ENCODE data around the gene KRT7.

The KRT7 gene

GRCh38 chr12:52268212-52268611, 35.2 kb downstream of the KRT7 start:
- Histone ChIP-seq H2AFZ (ENCODE audit: low read depth, low read length) (no peak overlapping the region), H3K4me3 (ENCODE audit: insufficient read depth in 1 of 2, low read depth in 1 of 2, low read length in 2 of 2) (no peak overlapping the region), H3K18ac (ENCODE audit: low read depth in 1 of 2, low read length in 2 of 2) (no peak overlapping the region), H3K27me3 (ENCODE audit: control insufficient read depth in 1 of 2, insufficient read depth in 1 of 2, low read length in 2 of 2) (peaks cover 7 to 29% of the 10 kb centered on the region in 2 experiments), H3K4ac (ENCODE audit: low read depth in 1 of 2, low read length in 2 of 2) (no peak overlapping the region), H3K9me3 (ENCODE audit: control insufficient read depth, low read length) (no peaks in the 10 kb centered on the region), H2BK15ac (ENCODE audit: low read depth, poor library complexity, severe bottlenecking) (no peak overlapping the region), H3K36me3 (ENCODE audit: control insufficient read depth in 1 of 2, insufficient read depth in 2 of 2, low read depth in 1 of 2, low read length in 2 of 2) (peaks cover 0 to 4% of the 10 kb centered on the region in 2 experiments), H2BK120ac (ENCODE audit: low read depth, low read length) (no peak overlapping the region), H4K91ac (ENCODE audit: low read length) (no peak overlapping the region), H3K79me1 (replicated peaks; ENCODE audit: low read length, poor library complexity, severe bottlenecking) (no peaks in the 10 kb centered on the region), H3K27ac (ENCODE audit: low read length, poor library complexity, severe bottlenecking) (no peak overlapping the region), H3K23ac (ENCODE audit: low read length in 2 of 2) (no peak overlapping the region), H3K4me2 (ENCODE audit: low read length, poor library complexity, severe bottlenecking) (no peak overlapping the region), H3K4me1 (ENCODE audit: control insufficient read depth, insufficient read depth, low read depth, low read length) (no peaks in the 10 kb centered on the region), H3K9ac (ENCODE audit: low read length) (no peak overlapping the region), H3K14ac (ENCODE audit: low read length in 2 of 2) (no peak overlapping the region), H2AK5ac (ENCODE audit: low read length, severe bottlenecking) (no peak overlapping the region), H2BK12ac (ENCODE audit: low read length in 2 of 2) (no peak overlapping the region), H2BK5ac (ENCODE audit: low read depth, low read length, poor library complexity, severe bottlenecking) (no peak overlapping the region), H4K8ac (ENCODE audit: low read length) (no peak overlapping the region)
- WGBS: 28% methylated on average over 1 of the region's 2 CpGs
- DNase-seq: no peak

DNA sequence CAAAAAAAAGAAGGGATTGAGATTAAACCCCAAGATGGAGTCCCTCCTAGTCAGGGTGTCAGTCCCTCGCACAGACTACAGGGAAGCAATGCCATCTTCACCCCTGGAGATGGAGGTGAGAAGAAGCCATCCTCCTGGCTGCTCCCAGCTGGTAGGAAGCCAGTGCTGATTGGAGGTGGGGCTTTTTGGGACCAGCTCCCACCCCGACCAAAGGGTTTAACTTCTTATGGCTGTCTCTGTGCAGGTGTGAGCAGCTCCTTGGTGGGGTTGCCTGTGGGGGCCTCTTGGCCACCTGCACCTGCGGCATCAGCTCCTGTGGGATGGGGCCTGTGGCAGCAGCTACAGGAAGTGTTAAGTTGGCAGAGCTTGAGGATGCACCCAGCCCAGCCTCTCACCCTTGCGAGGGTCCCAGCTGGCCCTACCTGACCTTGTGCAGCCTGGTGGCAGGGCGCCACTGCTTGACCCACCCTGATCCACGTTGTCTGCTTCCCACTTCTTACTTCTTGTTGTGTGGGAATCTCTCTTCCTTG, 37.6 kb downstream of the KRT7 start:
- H3K4ac ChIP-seq (ENCODE audit: low read depth in 1 of 2, low read length in 2 of 2): no peak overlapping the region
- no peak overlapping the region for H2AK5ac ChIP-seq (ENCODE audit: low read length, severe bottlenecking)
- no peak overlapping the region for H3K9ac ChIP-seq (ENCODE audit: low read length)
- H3K79me1 ChIP-seq (replicated peaks; ENCODE audit: low read length, poor library complexity, severe bottlenecking): no peaks in the 10 kb centered on the region
- no peaks in the 10 kb centered on the region for H3K4me1 ChIP-seq (ENCODE audit: control insufficient read depth, insufficient read depth, low read depth, low read length)
- DNase-seq: no peak
- no peak overlapping the region for H3K18ac ChIP-seq (ENCODE audit: low read depth in 1 of 2, low read length in 2 of 2)
- H4K8ac ChIP-seq (ENCODE audit: low read length): no peak overlapping the region
- H2BK120ac ChIP-seq (ENCODE audit: low read depth, low read length): no peak overlapping the region
- H3K23ac ChIP-seq (ENCODE audit: low read length in 2 of 2): no peak overlapping the region
- peak overlapping the region in 1 of 2 experiments; percentile 44 for H3K14ac ChIP-seq (ENCODE audit: low read length in 2 of 2)
- peaks cover 7 to 27% of the 10 kb centered on the region in 2 experiments for H3K27me3 ChIP-seq (ENCODE audit: control insufficient read depth in 1 of 2, insufficient read depth in 1 of 2, low read length in 2 of 2)
- no peak overlapping the region for H2BK15ac ChIP-seq (ENCODE audit: low read depth, poor library complexity, severe bottlenecking)
- no peak overlapping the region for H4K91ac ChIP-seq (ENCODE audit: low read length)
- H3K4me3 ChIP-seq (ENCODE audit: insufficient read depth in 1 of 2, low read depth in 1 of 2, low read length in 2 of 2): no peak overlapping the region
- H3K27ac ChIP-seq (ENCODE audit: low read length, poor library complexity, severe bottlenecking): no peak overlapping the region
- no peak overlapping the region for H2AFZ ChIP-seq (ENCODE audit: low read depth, low read length)
- H3K4me2 ChIP-seq (ENCODE audit: low read length, poor library complexity, severe bottlenecking): no peak overlapping the region
- no peaks in the 10 kb centered on the region for H3K9me3 ChIP-seq (ENCODE audit: control insufficient read depth, low read length)
- peaks cover 0 to 4% of the 10 kb centered on the region in 2 experiments for H3K36me3 ChIP-seq (ENCODE audit: control insufficient read depth in 1 of 2, insufficient read depth in 2 of 2, low read depth in 1 of 2, low read length in 2 of 2)
- 76% methylated on average over 6 of the region's 6 CpGs for WGBS
- no peak overlapping the region for H2BK12ac ChIP-seq (ENCODE audit: low read length in 2 of 2)
- no peak overlapping the region for H2BK5ac ChIP-seq (ENCODE audit: low read depth, low read length, poor library complexity, severe bottlenecking)

GRCh38 chr12:52271158-52271557, 38.1 kb downstream of the KRT7 start:
- H4K91ac ChIP-seq (ENCODE audit: low read length): no peak overlapping the region
- H2AK5ac ChIP-seq (ENCODE audit: low read length, severe bottlenecking): no peak overlapping the region
- no peak overlapping the region for H4K8ac ChIP-seq (ENCODE audit: low read length)
- no peak overlapping the region for H3K4me2 ChIP-seq (ENCODE audit: low read length, poor library complexity, severe bottlenecking)
- peaks cover 7 to 31% of the 10 kb centered on the region in 2 experiments for H3K27me3 ChIP-seq (ENCODE audit: control insufficient read depth in 1 of 2, insufficient read depth in 1 of 2, low read length in 2 of 2)
- H2AFZ ChIP-seq (ENCODE audit: low read depth, low read length): no peak overlapping the region
- H2BK15ac ChIP-seq (ENCODE audit: low read depth, poor library complexity, severe bottlenecking): no peak overlapping the region
- no peak overlapping the region for H3K4me3 ChIP-seq (ENCODE audit: insufficient read depth in 1 of 2, low read depth in 1 of 2, low read length in 2 of 2)
- DNase-seq: peak; percentile 22
- 29% methylated on average over 1 of the region's 1 CpG for WGBS
- H2BK12ac ChIP-seq (ENCODE audit: low read length in 2 of 2): no peak overlapping the region
- H3K4ac ChIP-seq (ENCODE audit: low read depth in 1 of 2, low read length in 2 of 2): no peak overlapping the region
- H3K9ac ChIP-seq (ENCODE audit: low read length): no peak overlapping the region
- H3K9me3 ChIP-seq (ENCODE audit: control insufficient read depth, low read length): no peaks in the 10 kb centered on the region
- H2BK120ac ChIP-seq (ENCODE audit: low read depth, low read length): no peak overlapping the region
- peaks cover 0 to 4% of the 10 kb centered on the region in 2 experiments for H3K36me3 ChIP-seq (ENCODE audit: control insufficient read depth in 1 of 2, insufficient read depth in 2 of 2, low read depth in 1 of 2, low read length in 2 of 2)
- no peak overlapping the region for H3K18ac ChIP-seq (ENCODE audit: low read depth in 1 of 2, low read length in 2 of 2)
- no peak overlapping the region for H2BK5ac ChIP-seq (ENCODE audit: low read depth, low read length, poor library complexity, severe bottlenecking)
- no peak overlapping the region for H3K23ac ChIP-seq (ENCODE audit: low read length in 2 of 2)
- no peak overlapping the region for H3K14ac ChIP-seq (ENCODE audit: low read length in 2 of 2)
- H3K4me1 ChIP-seq (ENCODE audit: control insufficient read depth, insufficient read depth, low read depth, low read length): no peaks in the 10 kb centered on the region
- H3K27ac ChIP-seq (ENCODE audit: low read length, poor library complexity, severe bottlenecking): no peak overlapping the region
- H3K79me1 ChIP-seq (replicated peaks; ENCODE audit: low read length, poor library complexity, severe bottlenecking): no peaks in the 10 kb centered on the region

DNA sequence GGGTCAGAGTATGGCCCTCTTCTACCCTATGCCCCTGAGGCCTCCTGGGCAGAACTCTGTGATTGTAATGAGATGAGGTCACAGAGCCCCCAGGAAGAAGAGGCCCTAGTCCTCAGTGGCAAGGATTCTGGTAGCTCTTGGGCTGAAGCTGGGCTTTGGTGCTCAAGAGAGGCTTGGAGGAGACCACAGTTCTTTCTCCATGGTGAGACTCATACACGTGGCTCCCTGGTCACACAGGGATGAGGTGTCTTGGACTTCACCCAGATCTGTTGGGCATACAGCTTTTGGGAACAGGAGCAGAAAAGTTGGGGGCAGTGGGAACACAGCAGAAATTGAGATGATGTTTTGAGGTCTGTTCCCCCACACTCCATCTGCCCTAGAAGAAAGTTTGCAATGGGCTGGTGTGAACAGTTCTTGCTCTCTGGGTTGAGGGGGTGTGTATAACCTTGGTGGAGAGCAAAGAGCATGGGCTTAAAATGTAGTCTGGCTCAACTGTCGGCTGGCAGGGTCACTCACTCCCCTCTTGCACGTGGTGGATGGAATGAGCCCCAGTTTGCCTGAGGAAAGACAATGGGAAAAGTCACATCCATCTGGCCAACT, 41.6 kb downstream of the KRT7 start, which contains the start of gene KRT86:
Gene KRT86, plus strand, starts transcription at position 125 of the 600 bp plus-strand sequence. CDS start 27,272 bp downstream, outside the sequence.
- H3K23ac ChIP-seq (ENCODE audit: low read length in 2 of 2): no peak within 1 kb of the TSS
- no peak within 1 kb of the TSS for H3K4me2 ChIP-seq (ENCODE audit: low read length, poor library complexity, severe bottlenecking)
- H2BK12ac ChIP-seq (ENCODE audit: low read length in 2 of 2): no peak within 1 kb of the TSS
- no peak within 1 kb of the TSS for H3K14ac ChIP-seq (ENCODE audit: low read length in 2 of 2)
- H3K4ac ChIP-seq (ENCODE audit: low read depth in 1 of 2, low read length in 2 of 2): no peak within 1 kb of the TSS
- 62% methylated on average over 3 of the region's 3 CpGs for WGBS
- H2AK5ac ChIP-seq (ENCODE audit: low read length, severe bottlenecking): no peak within 1 kb of the TSS
- no peak within 1 kb of the TSS for H4K8ac ChIP-seq (ENCODE audit: low read length)
- no peak for DNase-seq
- H3K36me3 ChIP-seq (ENCODE audit: control insufficient read depth in 1 of 2, insufficient read depth in 2 of 2, low read depth in 1 of 2, low read length in 2 of 2): no peaks in the 10 kb centered on the region
- no peak within 1 kb of the TSS for H3K18ac ChIP-seq (ENCODE audit: low read depth in 1 of 2, low read length in 2 of 2)
- no peak within 1 kb of the TSS for H4K91ac ChIP-seq (ENCODE audit: low read length)
- peaks cover 6 to 44% of the 10 kb centered on the region in 2 experiments for H3K27me3 ChIP-seq (ENCODE audit: control insufficient read depth in 1 of 2, insufficient read depth in 1 of 2, low read length in 2 of 2)
- no peak within 1 kb of the TSS for H3K4me3 ChIP-seq (ENCODE audit: insufficient read depth in 1 of 2, low read depth in 1 of 2, low read length in 2 of 2)
- H3K27ac ChIP-seq (ENCODE audit: low read length, poor library complexity, severe bottlenecking): no peak within 1 kb of the TSS
- no peaks in the 10 kb centered on the region for H3K9me3 ChIP-seq (ENCODE audit: control insufficient read depth, low read length)
- no peak within 1 kb of the TSS for H3K9ac ChIP-seq (ENCODE audit: low read length)
- H3K79me1 ChIP-seq (replicated peaks; ENCODE audit: low read length, poor library complexity, severe bottlenecking): no peaks in the 10 kb centered on the region
- H3K4me1 ChIP-seq (ENCODE audit: control insufficient read depth, insufficient read depth, low read depth, low read length): peaks cover 13% of the 10 kb centered on the region
- H2BK120ac ChIP-seq (ENCODE audit: low read depth, low read length): no peak within 1 kb of the TSS
- H2BK15ac ChIP-seq (ENCODE audit: low read depth, poor library complexity, severe bottlenecking): no peak within 1 kb of the TSS
- H2BK5ac ChIP-seq (ENCODE audit: low read depth, low read length, poor library complexity, severe bottlenecking): no peak within 1 kb of the TSS
- H2AFZ ChIP-seq (ENCODE audit: low read depth, low read length): no peak within 1 kb of the TSS

Measured in mesenchymal stem cell (in vitro differentiated cells and primary cell).